Measurements from ENCODE around the gene ATP6V0D1.

DNA sequence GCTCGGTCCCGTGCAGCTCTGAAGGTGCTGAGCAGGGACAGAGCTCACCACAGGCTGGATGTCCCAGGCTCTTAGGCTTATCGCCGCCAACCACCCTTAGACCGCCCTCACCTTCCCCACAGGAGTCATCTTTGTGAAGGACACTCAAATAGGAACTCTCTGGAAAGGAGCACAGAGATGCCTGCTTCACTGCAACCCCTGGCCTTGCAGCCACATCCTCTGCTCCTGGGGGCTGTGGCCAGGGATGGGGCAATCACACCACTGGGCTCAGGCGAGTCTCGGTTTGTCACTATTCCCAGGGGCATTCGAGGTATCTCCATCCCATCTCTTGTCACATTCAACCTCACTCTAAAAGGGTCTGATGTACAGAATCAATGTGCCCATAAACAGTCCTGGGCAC is 75.6 kb downstream of the ATP6V0D1 start:
- TF ChIP-seq, protein P1, sequence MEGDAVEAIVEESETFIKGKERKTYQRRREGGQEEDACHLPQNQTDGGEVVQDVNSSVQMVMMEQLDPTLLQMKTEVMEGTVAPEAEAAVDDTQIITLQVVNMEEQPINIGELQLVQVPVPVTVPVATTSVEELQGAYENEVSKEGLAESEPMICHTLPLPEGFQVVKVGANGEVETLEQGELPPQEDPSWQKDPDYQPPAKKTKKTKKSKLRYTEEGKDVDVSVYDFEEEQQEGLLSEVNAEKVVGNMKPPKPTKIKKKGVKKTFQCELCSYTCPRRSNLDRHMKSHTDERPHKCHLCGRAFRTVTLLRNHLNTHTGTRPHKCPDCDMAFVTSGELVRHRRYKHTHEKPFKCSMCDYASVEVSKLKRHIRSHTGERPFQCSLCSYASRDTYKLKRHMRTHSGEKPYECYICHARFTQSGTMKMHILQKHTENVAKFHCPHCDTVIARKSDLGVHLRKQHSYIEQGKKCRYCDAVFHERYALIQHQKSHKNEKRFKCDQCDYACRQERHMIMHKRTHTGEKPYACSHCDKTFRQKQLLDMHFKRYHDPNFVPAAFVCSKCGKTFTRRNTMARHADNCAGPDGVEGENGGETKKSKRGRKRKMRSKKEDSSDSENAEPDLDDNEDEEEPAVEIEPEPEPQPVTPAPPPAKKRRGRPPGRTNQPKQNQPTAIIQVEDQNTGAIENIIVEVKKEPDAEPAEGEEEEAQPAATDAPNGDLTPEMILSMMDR (conservative IDR thresholded peaks at IDR 0.05; ENCODE audit: low read depth, low read length), result no peak
- TF ChIP-seq EZH2 (IDR thresholded peaks at IDR 0.05; ENCODE audit: low read length, unreplicated experiment) (no peak), EZH2phosphoT487 (IDR thresholded peaks at IDR 0.05; ENCODE audit: borderline replicate concordance, low read length) (no peak)

Measured in PC-3 (cell line).